ENCODE results near the gene TMED7.

DNA sequence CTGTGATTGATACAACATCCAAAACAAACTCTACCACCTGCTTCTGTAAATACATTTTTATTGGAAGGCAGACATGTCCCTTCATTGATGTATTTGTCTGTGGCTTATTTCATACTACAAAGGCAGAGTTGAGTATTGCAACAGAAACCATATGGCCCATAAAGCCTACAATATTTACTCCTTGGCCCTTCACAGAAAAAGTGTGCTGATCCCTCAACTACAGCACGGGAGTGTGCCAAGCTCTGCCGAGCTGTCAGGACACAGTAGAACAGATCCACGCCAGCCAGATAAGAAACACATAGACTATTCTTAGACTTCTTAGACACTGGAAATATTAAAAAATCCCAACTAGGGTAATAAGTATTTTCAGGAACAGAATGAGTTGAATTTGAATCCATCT lies 36.8 kb downstream of the TMED7 start:
- no peak for TF ChIP-seq POLR2A (IDR thresholded peaks at IDR 0.05)
- TF ChIP-seq, protein P1, sequence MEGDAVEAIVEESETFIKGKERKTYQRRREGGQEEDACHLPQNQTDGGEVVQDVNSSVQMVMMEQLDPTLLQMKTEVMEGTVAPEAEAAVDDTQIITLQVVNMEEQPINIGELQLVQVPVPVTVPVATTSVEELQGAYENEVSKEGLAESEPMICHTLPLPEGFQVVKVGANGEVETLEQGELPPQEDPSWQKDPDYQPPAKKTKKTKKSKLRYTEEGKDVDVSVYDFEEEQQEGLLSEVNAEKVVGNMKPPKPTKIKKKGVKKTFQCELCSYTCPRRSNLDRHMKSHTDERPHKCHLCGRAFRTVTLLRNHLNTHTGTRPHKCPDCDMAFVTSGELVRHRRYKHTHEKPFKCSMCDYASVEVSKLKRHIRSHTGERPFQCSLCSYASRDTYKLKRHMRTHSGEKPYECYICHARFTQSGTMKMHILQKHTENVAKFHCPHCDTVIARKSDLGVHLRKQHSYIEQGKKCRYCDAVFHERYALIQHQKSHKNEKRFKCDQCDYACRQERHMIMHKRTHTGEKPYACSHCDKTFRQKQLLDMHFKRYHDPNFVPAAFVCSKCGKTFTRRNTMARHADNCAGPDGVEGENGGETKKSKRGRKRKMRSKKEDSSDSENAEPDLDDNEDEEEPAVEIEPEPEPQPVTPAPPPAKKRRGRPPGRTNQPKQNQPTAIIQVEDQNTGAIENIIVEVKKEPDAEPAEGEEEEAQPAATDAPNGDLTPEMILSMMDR (IDR thresholded peaks at IDR 0.05): no peak
